ENCODE data around the gene RFTN1.

The RFTN1 gene

DNA sequence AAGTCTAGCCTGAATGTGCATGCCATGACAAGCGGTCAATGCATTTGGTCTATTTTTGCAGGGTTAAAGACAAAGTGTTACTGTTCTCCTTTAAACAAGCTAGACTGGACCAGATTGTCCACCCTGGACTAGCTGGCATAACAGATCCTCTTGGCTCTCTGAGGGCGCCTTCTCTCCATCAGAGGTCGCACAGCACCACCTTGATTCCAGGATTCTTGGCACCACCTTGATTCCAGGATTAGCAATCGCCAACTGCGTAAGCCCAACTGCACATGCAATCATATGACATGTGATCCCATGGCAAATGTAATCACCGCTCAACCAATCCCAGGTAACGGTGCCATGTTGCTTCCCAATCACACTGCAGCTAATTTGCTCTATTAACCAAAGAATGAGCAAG lies 149.9 kb downstream of the RFTN1 start:
- DNase-seq (ENCODE audit: low read depth in 2 of 2, low spot score in 1 of 2), result no peak

- no peak for DNase-seq (ENCODE audit: low read depth in 2 of 2, low spot score in 1 of 2)
These were observed 150.7 kb downstream of the RFTN1 start for GRCh38 chr3:16362770-16363169.

GRCh38 chr3:16361087-16361486 lies 152.4 kb downstream of the RFTN1 start:
- no peak for DNase-seq (ENCODE audit: low read depth in 2 of 2, low spot score in 1 of 2)

DNA sequence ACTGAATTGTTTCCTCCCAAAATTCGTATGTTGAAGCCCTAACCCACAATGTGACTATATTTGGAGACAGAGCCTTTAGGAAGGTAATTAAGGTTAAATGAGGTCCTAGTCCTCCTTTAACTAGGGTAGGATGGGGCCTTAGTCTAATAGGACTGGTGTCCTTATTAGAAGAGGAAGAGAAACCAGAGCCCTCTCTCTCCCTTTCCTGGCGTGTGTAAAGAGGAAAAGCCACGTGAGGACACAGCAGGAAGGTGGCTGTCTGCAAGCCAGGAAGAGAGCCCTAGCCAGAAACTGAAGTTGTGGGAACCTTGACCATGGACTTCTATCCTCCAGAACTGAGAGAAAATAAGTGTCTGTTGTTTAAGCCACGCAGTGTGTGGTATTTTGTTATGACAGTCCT lies 154.2 kb downstream of the RFTN1 start:
- no peak for DNase-seq (ENCODE audit: low read depth in 2 of 2, low spot score in 1 of 2)

- no peak for DNase-seq (ENCODE audit: low read depth in 2 of 2, low spot score in 1 of 2)
These were observed 155.2 kb downstream of the RFTN1 start for GRCh38 chr3:16358336-16358735.

DNA sequence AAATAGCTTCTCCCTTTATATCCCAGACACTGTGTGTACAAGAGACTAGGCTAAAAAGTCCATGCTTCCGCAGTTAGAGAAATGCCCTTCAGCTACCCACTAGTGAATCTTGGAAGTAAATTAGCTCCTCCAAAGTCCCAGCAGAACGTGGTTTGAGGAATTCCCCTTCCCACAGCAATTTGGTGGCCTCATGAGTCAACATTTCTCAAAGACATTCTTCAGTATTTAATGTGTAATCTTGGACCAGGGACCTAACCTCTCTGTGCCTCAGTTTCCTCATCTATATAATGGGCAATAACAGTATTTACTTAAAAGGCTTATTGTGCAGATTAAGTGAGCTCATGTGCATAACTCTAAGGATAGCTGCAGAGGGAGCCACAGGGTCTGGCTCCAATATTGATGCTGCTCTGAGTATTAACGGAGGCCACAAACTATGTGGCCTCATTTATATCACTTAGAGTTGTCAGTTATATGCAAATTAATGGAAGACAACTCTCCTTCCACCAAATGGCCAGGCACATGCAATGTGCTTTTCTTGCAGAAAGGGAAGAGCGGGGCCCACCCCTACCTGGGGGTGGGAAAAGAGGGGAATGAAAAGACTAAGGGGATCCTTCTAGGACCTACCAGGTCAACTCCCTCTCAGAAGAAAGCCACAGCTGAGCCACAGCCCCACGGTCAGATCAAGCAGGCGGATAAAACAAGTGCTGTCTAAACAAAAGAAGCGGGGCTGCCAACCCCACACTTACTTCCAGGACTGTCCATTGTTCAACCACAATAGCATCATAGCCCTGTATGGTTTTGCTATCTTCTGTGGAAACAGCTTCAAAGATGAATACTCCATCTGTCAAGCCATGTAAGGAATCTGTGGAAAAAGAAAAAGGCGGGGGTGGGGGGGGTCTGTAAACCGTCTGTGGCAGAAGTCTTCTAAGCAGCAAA lies 156.0 kb downstream of the RFTN1 start:
- DNase-seq (ENCODE audit: low read depth in 2 of 2, low spot score in 1 of 2), result no peak

DNA sequence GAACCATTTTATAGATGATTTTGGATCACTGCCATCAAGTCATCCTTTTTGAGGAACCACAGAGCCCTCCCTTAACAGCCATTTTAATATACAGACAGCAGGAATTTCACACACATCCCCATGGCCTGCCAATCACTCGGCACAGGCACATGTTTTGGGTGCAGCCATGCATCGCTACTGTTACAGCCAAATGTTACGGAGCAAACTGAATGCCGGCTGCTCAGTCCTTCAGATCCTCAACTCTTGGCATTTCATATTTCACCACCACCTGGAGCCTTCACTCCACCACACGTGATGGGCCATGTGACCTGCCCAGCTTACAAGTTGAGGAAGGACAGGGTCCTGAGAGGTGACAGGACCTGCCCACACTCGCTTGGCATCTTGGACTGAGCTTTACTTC lies 157.7 kb downstream of the RFTN1 start:
- DNase-seq (ENCODE audit: low read depth in 2 of 2, low spot score in 1 of 2), result no peak

- no peak for DNase-seq (ENCODE audit: low read depth in 2 of 2, low spot score in 1 of 2)
These were observed 159.2 kb downstream of the RFTN1 start for GRCh38 chr3:16354291-16354690.

- no peak for DNase-seq (ENCODE audit: low read depth in 2 of 2, low spot score in 1 of 2)
These were observed 161.1 kb downstream of the RFTN1 start for GRCh38 chr3:16352428-16352827.

DNA sequence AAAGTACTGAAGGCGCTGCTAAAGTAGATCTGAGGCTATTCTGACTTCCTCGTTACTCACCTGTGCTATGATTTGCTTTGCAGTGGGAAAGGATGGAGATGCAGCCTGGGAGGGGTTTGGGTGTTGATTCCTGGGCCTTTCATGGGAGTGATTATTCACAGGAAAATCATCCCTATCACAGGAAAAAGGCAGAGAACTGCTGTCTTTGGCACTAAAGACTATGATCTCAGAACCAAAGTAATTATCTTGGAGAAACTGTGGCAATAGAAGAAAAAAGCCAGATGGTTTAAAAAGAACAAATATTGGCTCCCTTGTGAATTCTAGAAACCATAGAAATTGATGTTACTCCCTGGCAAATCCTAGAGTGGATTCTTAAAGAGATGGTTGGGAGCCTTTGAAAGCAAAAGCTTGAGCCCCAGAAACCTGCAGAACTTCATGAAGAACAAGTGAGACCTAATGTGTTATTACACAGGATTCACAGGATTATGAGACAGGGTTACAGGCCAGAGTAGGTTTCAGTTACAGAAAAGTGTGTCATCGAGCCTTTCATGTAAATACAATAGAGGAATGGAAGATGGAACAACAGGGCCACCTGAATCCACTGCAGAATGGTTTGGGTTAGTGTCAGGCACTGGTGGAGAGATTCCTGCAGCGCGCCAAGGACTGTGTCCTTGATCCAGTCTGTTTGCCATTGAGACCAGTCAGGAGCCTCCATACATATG lies 162.7 kb downstream of the RFTN1 start:
- no peak for DNase-seq (ENCODE audit: low read depth in 2 of 2, low spot score in 1 of 2)

- no peak for DNase-seq (ENCODE audit: low read depth in 2 of 2, low spot score in 1 of 2)
These were observed 163.4 kb downstream of the RFTN1 start for GRCh38 chr3:16349986-16350596.

DNA sequence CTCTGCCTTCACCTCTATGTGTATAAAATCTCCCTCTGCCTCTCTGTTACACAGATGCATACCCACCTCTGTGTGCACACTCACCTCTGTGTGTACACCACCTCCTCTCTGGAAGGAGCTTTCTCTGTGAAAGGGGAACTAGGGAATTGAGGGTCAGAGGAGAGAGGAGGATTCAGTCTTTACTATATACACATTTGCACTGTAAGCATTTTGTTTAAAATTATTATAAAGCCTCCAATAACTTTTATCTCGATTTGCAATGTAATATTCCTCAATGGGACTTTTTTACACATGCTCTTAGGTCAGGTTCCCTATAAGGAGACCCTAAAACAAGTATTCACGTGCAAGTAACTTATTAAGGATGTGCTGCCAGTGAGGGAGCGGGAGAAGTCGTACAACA lies 166.0 kb downstream of the RFTN1 start:
- no peak for DNase-seq (ENCODE audit: low read depth in 2 of 2, low spot score in 1 of 2)

GRCh38 chr3:16346413-16347081 lies 167.0 kb downstream of the RFTN1 start:
- no peak for DNase-seq (ENCODE audit: low read depth in 2 of 2, low spot score in 1 of 2)

- no peak for DNase-seq (ENCODE audit: low read depth in 2 of 2, low spot score in 1 of 2)
These were observed 170.4 kb downstream of the RFTN1 start for GRCh38 chr3:16343101-16343500.

GRCh38 chr3:16338999-16339398 lies 174.5 kb downstream of the RFTN1 start:
- DNase-seq (ENCODE audit: low read depth in 2 of 2, low spot score in 1 of 2), result no peak

DNA sequence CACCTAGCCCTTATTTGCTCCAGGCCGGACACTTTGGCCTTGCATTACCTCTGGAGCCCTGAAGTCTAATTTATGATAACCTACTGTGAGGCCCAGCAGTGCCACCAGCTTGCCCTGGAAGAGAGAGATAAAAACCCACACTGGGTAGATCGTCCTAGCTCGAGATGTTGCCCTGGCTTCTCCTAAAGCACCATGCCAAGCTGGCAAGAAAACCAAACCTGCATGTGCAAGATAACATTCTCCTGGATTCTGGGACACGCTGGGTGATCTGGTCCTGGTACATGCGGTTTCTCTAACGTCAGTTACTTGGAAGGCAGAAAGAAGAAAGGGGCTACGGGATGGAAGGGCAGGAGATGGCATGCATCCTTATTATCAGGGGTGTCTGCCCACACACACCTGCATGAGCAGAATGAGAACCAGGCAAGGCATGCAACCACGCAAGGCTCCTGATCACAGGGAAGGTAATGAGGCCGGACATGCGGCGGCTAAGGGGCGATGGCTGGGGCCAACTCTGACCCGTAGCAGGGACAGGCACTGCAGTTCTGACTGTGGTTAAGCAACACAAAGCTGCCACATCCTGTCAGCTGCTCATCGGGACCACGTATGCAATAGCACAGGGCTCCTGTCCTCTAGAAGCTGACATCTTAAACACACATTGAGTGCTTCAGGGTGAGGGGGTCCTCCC lies 175.5 kb downstream of the RFTN1 start:
- DNase-seq (ENCODE audit: low read depth in 2 of 2, low spot score in 1 of 2), result peak in 1 of 2 donors; percentile 14

DNA sequence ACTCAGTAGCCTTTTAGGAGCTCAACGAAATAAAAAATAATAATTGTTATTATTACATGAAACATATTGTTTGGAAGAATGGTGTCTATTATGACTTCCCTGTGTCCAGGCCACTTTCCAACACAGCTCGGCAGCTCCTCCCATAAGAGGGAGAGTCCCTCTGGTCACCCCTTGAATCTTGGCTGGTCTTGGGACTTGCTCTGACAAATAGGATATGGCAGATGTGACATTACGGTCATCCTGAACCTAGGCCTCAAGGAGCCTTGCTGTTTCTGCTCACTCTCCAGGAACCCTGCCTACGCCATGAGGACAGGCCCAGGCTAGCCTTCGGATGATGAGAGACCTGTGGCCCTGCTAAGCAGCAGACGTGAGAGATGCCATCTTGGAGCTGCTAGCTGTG lies 176.7 kb downstream of the RFTN1 start:
- no peak for DNase-seq (ENCODE audit: low read depth in 2 of 2, low spot score in 1 of 2)

DNA sequence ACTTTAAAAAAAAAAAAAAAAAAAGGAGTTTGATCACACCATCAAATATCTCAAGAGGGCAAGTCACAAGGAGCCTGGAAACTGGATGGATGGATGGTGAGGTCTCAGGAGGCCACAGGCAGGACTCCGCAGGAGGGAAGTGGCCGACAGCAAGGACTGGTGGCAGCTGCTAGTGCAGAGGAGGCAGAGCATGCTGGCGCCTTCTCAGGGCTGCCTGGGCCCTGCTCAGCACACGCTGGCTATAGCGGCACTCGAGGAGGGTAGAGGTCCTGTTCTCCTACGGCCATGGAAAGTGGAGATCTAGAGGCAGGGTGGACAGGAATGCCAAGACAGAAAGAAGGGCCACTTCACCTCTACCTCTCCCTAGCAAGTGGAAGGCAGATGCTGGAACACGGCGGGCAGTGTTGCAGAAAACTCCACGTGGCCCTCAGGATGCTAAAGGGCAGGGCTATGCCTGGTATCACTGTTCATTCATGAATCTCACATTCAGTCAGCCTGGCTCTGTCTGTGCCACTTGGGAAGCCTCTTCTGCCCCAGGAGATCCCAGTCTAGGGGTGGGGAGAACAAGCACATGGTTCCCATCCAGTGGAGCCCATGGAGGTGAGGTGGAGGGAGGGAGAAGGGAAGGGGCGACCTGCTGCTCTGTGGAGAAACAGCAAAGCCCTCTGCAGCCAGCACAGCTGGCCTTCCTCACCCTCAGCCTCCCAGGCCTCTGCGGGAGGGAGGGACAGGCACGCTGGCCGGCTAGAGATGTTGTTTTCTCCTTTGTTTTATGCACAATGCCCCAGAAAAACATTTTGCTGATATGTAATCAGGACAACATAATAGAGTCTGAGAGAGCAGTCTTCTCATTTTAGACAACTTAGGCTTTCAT lies 177.5 kb downstream of the RFTN1 start:
- no peak for DNase-seq (ENCODE audit: low read depth in 2 of 2, low spot score in 1 of 2)

DNA sequence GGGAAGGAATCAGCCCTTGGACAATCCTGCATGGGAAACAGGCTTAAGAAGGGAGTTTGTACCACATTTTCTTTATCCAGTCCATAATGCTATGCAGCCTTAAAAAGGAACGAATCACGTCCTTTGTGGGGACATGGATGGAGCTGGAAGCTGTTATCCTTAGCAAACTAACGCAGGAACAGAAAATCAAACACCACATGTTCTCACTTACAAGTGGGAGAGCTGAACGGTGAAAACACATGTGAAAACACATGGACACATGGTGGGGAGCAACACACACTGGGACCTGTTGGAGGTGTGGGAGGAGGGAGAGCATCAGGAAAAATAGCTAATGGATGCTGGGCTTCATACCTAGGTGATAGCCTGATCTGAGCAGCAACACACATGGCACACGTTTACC lies 178.2 kb downstream of the RFTN1 start:
- no peak for DNase-seq (ENCODE audit: low read depth in 2 of 2, low spot score in 1 of 2)

DNA sequence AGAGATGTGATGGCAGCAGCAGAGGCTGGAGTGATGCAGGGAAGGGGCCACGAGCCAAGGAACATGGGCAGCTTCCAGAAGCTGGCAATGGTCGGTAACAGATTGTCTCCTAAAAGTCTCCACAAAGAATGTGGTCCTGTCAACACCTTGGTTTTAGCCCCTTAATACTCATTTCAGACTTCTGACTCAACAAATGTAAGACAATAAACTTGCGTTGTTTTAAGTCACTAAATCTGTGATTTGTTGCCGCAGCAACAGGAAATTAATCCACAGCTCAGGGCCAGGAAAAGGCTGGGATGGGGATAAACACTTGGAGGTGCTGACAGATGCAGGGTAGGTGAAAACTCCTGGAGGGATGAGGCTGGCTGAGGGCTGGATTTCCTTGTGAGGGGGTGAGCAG lies 178.6 kb downstream of the RFTN1 start:
- DNase-seq (ENCODE audit: low read depth in 2 of 2, low spot score in 1 of 2), result no peak

Data from stimulated activated CD8-positive, alpha-beta memory T cell treated with anti-CD3 and anti-CD28 coated beads, Interleukin-4, amount 100 ng/mL, for 4 hours (primary cell).